IPS-11a (cell line): ENCODE results near the gene RFTN1.
"Not testable (repeated sequence)": the region's sequence is repeated elsewhere in the genome, so short reads cannot be mapped to it uniquely, and the experiment has no call there.

Experiments
- H3K4me3 ChIP-seq: one replicate; pipeline ENCODE4 v1.5.1; 2013; ENCODE audit warnings: low read depth, low read length, control low read depth

RFTN1 gene

DNA sequence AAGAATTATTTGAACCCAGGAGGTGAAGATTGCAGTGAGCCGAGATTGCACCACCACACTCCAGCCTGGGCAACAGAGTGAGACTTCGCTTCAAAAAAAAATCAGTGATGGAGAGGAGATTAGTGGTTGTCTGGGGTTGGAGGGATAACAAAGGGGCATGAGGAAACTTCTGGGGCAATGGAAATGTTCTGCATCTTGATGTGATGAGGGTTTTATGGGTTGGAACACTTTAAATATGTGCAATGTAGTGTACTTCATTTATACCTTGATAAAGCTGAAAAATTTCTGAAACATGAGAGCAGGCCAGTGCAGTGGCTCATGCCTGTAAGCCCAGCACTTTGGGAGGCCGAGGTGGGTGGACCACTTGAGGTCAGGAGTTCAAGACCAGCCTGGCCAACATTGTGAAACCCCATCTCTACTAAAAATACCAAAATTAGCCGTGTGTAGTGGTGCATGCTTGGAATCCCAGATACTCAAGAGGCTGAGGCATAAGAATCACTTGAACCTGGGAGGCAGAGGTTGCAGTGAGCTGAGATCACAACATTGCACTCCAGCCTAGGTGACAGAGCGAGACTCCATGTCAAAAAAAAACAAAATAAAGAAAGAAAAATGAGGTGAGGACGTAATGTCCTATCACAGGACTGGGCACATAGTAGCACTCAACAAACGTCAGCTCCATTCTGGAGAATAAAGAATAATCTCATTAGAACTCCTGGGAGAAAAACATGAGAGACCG, 24.0 kb downstream of the RFTN1 start:
- H3K4me3 ChIP-seq, result not testable (repeated sequence)

DNA sequence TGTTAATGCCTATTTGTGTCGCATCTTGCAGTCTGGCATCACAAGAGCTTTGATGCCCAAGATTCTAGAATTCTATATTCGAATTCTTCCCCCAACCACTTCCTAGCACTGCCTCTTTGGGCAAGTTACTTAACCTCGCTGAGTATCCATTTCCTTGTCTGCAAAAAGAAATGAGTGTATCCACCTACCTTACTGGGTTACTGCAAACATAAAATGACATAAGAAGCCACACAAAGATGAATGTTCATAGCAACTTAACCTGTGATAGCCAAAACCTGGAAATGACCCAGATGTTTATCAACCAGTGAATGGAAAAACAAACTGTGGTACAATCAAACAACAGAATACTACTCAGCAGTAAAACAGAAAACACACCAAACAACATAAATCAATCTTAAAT, 24.9 kb downstream of the RFTN1 start:
- H3K4me3 ChIP-seq, result no peak overlapping the region

DNA sequence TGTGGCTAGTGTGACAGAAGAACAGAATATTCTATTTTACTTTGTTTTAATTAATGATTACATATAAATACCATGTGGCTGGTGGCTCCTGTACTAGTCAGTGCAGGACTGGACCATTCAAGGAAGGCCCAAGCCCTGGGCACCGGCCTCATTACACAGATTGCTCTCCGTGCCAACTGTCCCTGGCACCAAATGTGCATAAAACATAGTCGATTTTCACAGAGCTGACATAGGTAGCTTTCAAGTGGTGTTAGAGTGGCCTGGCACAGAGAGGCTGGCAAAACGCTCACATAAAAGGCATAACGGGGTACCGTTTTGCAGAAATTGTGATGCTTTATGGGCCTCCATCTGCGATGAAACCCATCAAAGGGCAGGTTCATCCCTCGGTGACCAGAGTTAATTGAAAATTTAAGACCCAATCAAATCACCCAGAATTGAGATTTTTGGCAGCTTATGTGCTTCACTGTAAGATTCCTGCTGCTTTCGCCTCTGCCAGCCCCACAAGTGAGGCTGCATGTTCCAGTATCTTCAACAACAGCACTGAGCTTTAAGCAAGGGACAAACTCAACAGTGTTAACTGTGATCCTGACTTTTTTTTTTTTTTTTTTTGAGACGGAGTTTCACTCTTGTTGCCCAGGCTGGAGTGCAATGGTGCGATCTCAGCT, 25.9 kb downstream of the RFTN1 start:
- H3K4me3 ChIP-seq, result no peak overlapping the region

DNA sequence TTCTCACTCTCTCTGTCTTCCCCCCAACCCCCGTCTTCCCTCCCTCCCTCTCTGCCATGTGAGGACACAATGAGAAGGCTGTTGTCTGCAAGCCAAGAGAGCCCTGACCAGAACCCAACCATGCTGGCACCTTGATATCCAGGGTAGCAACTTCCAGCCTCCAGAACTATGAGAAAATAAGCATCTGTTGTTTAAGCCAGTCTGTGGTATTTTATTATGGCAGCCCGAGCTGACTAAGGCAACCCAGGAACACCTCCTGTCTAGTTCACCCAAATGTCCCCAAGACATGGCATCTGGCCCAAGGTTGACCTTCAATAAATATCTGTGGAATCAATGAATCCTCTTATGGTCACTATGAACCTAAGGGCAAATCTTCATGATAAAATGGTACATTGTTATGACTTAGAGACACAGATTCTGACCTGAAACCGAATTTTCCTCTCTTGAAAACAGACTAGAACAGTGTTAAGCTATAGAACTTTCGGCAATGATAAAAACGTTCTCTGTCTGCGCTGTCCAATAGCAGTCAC, 26.5 kb downstream of the RFTN1 start:
- no peak overlapping the region for H3K4me3 ChIP-seq

DNA sequence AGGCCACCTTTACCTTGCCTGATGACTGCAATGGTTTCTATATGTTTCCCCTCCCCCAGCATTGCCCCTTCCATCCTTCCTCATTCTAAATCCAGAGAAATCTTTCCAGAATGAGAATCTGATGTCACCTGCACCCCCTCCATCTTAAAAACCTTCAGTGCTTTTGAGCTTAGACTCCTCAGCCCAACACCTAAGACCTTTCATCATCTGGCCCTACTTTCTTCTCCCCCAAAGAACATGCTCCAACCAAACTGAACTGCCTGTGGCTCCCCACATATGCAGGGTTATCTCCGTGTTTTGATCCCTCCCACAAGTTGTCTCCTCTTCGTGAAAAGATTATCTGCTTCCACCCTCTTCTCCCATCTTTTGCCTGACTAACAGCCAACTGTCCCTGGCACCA, 27.3 kb downstream of the RFTN1 start:
- no peak overlapping the region for H3K4me3 ChIP-seq

DNA sequence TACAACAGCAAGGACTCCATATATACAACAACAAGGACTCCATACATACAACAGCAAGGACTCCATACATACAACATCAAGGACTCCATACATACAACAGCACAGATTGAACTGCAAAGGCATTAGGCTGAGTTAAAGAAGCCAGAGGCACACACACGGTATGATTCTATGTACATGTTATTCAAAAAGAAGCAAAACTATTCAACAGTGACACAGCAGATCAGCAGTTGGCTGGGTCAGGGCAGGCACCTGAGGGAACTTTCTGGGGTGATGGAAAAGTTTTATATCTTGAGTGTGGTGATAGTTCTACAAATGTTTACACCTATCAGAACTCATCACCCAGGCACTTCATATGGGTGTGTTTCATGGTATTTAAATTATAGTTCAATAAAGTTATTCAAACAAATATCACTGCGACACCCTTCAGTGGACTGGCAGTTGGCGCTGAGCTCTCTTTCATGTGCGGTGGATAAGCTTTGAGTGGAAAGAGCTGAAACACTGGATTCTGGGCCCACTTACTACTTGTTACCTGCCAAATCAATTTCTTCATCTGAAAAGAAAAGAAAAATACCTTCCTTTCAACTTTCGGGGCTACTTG, 28.0 kb downstream of the RFTN1 start:
- no peak overlapping the region for H3K4me3 ChIP-seq

DNA sequence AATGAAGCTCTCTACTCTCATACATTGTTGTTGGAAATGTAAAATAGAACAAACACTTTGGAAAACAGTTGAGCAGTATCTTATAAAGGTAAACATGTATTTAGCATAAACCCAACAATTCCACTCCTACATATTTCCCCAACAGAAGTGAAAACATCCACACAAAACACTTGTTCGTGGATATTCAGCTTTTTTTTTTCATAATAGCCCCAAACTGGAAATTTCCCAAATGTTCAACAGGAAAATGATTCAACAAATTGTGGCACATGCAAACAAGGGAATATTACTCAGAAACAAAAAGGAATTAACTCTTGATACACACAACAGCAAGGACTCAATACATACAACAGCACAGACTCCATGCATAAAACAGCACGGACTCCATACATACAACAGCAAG, 28.5 kb downstream of the RFTN1 start:
- H3K4me3 ChIP-seq, result no peak overlapping the region

DNA sequence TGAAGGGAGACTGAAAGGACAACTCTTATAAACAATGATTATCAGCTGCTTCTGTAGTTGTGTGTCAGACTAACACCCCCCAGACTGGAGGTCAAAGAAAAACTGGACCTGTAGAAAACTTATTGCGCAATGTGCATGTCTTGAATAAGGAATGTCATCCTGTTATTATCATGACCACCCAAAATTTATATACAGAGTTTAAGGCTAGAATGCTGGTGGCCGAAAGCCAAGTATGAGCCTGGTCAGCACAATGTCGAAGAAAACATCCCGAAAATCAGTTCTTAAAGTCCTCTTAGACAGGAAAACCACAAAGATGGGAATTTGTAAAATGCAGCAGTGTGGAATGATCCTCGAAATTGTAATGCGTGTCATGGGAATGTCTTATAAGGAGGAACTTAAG, 29.3 kb downstream of the RFTN1 start:
- no peak overlapping the region for H3K4me3 ChIP-seq

DNA sequence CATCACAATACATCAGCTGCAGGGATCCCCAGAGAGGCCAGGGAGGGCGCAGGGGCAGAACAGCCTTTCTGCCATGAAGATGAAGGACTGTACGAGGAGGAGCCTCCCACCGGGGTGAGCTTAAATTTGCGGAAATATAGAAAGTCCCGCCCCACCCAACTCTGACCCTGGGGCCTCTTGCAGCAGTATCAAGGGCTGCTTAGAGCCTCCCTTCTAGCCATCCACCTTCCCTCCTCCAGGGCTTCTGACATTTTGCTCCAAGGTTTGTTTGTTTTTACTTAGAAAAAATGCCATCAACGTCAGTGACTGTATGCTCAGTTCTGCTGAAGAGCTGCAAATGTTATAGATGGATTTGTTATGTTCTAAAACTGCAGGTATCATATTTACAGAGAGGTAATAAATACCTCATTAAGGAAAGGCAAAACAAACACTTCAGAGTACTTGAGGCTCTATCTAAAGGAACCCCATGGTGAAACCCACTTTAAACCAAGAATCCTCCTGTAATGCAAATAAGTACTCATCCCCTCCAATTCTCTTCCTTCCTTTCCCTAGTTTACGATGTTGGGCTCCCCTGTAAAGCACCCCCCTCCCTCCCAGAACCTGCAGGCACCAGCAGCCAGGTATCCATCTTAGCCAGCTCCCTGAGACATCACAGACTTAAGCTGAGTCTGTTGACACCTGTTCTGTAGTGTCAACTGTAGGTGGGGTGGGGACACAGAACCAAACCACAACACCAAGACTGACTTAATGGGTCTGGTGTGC, 30.5 kb downstream of the RFTN1 start:
- no peak overlapping the region for H3K4me3 ChIP-seq

DNA sequence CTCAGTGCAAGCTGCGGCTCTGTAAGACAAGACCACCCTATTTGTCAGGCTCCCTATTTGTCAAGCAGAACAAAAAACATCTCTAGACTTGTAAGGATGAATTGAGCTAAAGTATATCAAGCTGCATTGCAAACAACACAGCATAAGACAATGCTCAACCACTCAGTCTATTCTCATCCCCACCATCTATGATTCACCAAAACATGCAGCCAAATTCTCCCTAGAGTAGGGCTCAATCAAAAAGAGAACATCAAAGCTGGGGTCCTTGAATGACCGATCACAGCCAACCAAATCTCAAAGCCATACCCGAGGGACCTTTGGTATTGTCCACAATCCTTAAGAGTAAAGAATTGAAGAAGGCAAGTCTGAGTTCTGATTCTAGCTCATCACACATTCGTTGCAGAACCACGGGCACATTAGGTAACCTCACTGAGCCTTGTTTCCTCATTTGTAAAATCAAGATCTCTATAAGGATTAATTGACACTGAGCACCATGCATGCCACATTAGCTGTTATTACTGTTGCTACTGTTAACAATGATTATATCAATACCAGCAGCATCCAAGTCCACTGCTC, 31.2 kb downstream of the RFTN1 start:
- no peak overlapping the region for H3K4me3 ChIP-seq

DNA sequence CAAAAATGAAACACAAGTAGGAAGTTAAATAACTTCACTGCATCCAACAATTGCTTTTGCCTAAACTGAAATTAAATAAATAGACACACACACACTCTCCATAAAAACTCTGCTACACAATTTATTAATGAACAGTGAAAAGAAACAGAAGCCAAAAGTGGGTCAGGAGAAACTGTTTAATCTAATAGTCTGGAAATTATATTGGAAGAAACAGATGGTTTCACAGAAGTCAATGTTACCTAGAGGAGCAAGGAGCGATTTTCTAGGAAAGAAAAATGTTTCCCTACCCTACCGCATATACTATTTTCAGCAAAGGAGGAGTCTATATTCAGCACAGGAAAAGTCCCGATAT, 32.0 kb downstream of the RFTN1 start:
- no peak overlapping the region for H3K4me3 ChIP-seq

DNA sequence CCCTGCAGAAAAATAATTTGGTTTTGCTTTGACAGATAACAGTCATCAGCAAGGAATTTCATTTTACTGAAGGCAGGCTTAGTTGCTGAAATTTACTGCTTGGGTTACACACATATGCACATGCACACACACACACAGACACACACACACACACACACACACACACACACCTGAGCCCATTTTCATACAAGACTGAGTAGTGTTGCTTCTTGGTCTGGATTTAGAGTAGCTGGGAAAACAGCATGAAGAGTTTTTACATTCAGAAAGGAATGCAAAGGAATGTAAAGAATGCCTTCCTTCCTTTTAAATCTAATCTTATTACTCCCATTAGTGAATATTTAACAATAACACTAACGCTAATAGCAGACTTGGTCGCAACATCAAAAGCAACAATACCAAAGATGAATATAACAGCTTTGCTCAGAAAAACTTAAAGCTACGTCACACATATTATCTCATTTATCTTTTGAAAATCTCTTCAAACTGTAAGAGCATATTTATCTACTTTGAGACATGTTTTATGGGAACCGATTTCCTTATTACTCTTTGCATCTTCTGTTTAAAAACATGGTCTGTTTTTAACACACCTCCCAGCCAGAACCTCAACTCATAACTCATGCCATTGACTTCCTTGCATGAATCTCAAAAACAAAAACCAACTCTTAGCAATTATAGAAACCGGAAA, 32.5 kb downstream of the RFTN1 start:
- H3K4me3 ChIP-seq, result no peak overlapping the region

DNA sequence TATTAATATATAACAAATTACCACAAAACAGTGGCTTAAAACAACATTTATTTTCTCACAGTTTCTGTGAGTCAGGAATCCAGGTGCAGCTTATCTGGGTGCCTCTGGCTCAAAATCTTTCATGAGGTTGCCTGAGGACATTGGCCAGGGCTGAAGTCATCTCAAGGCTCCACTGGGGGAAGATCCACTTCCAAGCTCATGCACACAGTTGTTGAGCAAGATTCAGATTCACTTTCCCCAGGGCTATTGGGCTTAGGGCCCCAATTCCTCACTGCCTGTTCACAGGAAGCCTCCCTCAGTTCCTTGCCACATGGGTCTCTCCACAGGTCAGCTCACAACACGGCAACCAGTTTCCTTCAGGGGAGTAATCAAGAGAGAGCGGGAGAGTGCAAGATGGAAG, 35.0 kb downstream of the RFTN1 start:
- H3K4me3 ChIP-seq, result no peak overlapping the region

DNA sequence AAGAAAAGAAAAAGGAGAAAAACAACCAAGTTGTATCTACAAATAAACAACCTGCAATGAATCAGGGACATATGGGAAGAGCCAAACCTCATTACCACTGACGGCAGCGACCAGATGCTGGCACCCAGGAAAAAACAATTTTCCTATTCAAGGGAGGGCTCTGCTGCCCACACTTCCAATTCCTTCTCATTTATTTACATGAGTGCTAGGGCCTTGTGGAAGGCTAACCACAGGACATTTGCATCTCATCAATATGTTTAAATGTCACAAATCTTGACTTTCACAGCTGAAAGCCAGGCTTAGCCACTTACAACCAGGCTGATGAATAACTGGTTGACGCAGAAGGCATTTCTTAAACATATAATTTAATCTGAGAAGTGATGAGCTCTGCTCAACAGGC, 36.0 kb downstream of the RFTN1 start:
- H3K4me3 ChIP-seq, result no peak overlapping the region

DNA sequence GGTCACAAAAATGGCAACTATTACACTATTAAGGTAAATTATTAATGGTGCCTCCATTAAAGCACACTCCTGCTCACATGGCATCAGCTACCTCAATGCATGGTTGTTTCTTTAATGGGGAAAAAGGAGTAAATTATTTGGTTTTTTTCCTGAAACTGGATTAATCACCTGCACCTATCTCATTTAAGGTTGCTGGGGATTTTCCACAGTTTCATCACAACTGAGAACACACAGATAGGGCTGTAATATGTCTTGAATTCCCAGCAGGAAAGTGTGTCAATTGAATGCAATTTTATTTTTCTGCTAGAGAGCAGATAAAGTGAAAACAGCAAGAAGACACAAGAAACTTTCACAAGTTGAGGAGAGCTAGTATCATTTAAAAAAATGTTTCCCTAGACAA, 36.4 kb downstream of the RFTN1 start:
- H3K4me3 ChIP-seq, result no peak overlapping the region

DNA sequence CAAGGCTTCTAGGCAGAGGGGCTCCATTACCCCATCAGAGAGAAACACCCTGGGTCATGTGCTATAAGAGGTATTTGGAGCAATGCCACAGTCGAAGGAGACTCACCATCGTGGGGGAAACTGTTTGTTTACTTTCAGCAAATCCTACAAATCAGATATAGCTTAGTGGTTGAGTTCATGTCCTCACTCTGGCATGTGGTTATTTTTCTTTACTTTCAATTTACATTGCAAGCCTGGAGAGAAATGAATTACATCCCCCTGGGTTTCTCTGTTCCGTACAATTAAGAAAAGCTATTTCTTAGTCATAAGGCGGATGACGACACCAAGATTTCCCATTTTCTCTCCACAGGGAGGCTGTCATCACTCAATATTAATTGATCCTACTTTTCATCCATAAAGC, 36.9 kb downstream of the RFTN1 start:
- no peak overlapping the region for H3K4me3 ChIP-seq

DNA sequence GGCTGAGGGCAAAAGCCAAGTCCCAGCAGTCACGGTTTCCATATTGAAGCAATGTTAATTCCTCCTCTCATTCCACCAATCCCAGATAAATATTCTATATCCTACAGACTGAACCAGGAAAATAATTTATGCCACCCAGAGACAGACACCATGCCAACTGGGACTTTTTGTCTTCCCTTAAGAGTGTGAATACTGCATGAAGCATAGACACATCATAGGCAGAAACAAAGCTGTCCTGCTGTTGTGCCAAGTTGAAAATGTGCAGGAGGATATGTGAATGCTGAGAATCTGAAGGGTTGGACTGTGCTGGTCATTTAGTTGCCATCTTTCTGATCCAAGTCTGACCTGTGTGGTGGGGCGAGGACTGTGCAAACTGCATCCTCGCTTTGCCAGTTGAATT, 37.7 kb downstream of the RFTN1 start:
- no peak overlapping the region for H3K4me3 ChIP-seq

DNA sequence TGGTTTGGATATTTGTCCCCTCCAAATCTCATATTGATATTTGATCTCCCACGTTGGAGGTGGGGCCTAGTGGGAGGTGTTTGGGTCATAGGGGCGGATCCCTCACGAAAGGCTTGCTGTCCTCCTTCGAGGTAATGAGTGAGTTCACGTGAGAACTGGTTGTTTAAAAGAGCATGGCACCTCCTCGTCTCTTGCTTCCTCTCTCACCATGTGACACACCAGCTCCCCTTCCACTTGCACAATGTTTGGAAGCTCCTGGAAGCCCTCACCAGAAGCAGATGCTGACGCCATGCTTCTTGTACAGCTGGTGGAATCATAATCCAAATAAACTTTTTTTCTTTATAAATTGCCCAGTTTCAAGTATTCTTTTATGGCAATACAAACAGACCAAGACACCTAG, 38.6 kb downstream of the RFTN1 start:
- H3K4me3 ChIP-seq, result no peak overlapping the region

DNA sequence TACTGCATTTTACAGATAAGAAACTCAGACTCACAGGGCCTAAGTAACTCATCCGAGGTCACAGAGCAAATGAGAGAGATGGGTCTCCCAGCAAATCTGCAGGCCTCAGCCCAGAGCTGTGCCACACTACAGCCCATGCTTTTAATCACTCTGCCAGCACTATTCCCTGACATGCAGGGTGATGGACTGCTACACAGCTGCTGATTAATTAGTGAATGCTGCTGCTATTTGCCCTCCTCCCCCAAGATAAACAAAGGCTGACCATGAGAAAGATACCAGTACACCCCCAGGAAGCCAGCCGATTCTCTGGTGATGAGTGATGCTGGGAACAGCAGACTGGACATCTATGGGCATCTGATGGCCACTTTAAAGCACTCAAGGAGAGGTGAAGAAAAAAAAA, 39.3 kb downstream of the RFTN1 start:
- no peak overlapping the region for H3K4me3 ChIP-seq

DNA sequence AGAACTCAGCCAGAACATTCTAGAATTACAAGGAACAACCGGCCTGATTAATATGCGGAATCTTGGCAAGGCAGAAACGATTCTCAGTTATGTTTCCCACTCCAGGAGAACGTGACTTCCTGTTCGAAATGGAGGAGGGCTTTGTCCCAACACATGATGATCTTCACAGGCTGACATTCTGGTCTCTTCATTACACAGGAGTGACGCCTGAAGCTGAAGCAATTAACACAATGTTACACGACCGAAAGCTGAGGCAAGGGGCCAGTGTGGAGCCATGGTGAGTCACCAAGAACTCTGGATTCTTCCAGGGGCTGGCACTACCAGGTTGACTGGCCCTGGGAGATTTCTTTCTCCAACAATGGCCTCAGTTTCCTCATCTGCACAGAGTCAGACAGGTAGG, 40.9 kb downstream of the RFTN1 start:
- no peak overlapping the region for H3K4me3 ChIP-seq

DNA sequence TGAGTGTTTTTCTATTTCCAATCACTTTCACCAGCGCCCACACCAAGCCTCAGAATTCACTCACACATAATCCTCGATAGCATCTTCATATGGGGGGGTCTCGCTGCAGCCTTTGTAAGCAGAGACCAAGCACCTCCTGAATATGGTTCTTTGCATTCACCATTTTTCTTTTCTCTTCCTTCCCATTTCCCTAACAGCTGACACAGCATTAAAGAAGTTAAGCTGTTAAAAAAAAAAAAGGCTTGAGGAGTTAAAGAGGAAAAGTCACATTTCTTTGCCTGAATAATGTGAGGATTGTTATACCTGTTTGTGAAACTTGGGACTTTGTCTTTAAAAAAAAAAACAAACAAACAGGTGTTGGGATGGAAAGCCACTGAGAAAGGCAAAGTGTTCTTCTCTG, 41.6 kb downstream of the RFTN1 start:
- no peak overlapping the region for H3K4me3 ChIP-seq
